ENCODE results near the gene SLC44A4. TPM values are rescaled to one million over a fixed set of nuclear protein-coding genes. Genes with fewer than 3 reads are reported as not detected.
"Not testable (repeated sequence)": the region's sequence is repeated elsewhere in the genome, so short reads cannot be mapped to it uniquely, and the experiment has no call there.

SLC44A4 gene
- total and polyA plus RNA-seq, 3 donors from 2014 or later: 0.87 to 6.3 (median 1.2) TPM

DNA sequence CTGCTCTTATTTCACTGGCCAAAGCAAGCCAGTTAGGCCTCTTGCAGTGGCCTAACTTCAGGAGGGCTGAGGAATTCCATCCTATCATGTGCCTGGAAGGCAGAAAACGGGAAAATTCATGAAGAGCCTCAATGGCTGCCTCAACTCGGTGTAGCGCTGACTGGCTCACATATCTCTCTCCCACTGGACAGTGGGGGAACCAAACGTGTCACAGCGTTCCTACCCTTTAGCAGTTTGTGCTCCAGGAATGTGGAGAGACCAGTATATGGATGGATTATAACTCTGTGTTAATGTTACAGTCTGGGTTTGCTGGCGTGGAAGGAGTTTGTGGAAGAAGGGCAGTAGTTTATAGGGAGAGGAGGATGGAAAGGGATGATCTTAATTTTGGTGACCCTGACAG lies 37.0 kb upstream of the SLC44A4 start:
- no peak for DNase-seq
- 77 to 78% methylated on average over 6 of the region's 6 CpGs for WGBS, 2 donors

DNA sequence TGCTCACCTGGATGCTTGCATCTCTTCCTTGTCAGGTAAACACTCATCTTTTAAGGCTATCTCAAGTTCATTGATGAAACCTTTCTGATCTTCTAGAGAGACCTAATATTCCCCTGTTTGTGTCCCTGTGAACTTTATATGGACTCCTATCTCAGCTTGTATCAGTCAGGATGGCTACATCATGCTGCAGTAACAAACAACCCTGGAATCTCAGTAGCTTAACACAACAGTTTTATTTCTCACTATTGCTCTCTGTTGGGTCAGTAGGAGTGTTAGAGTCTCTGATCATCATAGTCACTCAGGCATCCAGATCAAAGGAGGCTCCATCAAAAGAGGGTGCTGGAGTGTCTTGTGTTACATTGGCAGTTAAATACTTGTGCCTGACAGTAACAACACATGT lies 36.6 kb upstream of the SLC44A4 start:
- TF ChIP-seq POLR2A (IDR thresholded peaks at IDR 0.05): no peak
- TF ChIP-seq, protein P1, sequence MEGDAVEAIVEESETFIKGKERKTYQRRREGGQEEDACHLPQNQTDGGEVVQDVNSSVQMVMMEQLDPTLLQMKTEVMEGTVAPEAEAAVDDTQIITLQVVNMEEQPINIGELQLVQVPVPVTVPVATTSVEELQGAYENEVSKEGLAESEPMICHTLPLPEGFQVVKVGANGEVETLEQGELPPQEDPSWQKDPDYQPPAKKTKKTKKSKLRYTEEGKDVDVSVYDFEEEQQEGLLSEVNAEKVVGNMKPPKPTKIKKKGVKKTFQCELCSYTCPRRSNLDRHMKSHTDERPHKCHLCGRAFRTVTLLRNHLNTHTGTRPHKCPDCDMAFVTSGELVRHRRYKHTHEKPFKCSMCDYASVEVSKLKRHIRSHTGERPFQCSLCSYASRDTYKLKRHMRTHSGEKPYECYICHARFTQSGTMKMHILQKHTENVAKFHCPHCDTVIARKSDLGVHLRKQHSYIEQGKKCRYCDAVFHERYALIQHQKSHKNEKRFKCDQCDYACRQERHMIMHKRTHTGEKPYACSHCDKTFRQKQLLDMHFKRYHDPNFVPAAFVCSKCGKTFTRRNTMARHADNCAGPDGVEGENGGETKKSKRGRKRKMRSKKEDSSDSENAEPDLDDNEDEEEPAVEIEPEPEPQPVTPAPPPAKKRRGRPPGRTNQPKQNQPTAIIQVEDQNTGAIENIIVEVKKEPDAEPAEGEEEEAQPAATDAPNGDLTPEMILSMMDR (IDR thresholded peaks at IDR 0.05): no peak
- Histone ChIP-seq H3K4me3 (no peak overlapping the region), H3K4me1 (peaks cover 2% of the 10 kb centered on the region), H3K9me3 (no peaks in the 10 kb centered on the region), H3K36me3 (ENCODE audit: low read depth, missing control alignments) (no peaks in the 10 kb centered on the region), H3K27ac (no peak overlapping the region), H3K27me3 (no peaks in the 10 kb centered on the region)
- no peak for DNase-seq
- intact Hi-C loops (cut with DNase I; ENCODE audit: low total_unique reads): no loop called here

More for the DNA sequence above, 37.0 kb upstream of the SLC44A4 start:
- intact Hi-C loops (cut with DNase I; ENCODE audit: low total_unique reads): no loop called here
- TF ChIP-seq POLR2A (IDR thresholded peaks at IDR 0.05): no peak
- TF ChIP-seq, protein P1 (IDR thresholded peaks at IDR 0.05): no peak
- no peaks in the 10 kb centered on the region for H3K27me3 ChIP-seq
- no peaks in the 10 kb centered on the region for H3K36me3 ChIP-seq (ENCODE audit: low read depth, missing control alignments)
- no peak overlapping the region for H3K27ac ChIP-seq
- H3K4me3 ChIP-seq: no peak overlapping the region
- no peaks in the 10 kb centered on the region for H3K9me3 ChIP-seq
- H3K4me1 ChIP-seq: peaks cover 2% of the 10 kb centered on the region

DNA sequence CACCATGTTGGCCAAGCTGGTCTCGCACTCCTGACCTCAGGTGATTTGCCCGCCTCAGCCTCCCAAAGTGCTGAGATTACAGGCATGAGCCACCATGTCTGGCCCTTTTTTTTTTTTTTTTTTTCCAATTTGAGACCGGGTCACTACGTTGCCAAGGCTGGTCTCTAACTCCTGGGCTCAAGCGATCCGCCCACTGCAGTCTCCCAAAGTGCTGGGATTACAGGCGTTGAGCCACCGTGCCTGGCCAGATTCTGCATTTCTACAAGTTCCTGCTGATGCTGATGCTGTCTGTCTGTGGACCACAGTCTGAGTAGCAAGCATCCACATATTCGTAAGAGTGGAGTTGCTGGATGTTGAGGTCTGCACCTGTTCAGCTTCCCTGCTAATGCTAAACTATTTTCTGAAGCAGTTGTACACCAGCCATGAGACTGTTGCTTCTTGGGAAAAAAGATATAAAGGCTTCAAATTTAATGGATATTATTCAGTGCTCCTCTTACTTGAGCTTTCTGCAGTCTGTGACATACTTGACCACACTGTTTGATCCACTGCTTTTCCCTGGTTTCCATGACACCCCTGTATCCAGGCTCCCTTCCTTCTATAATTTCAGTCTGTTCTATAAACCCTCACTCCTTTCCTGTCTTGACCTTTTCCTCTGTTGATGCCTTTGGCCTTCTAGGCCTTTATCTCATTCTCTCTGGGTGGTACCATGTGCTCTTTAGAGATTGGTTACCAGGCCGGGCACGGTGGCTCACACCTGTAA lies 33.2 kb upstream of the SLC44A4 start:
- no peak for TF ChIP-seq POLR2A (IDR thresholded peaks at IDR 0.05)
- TF ChIP-seq, protein P1 (IDR thresholded peaks at IDR 0.05): no peak
- no peak overlapping the region for H3K27ac ChIP-seq
- WGBS, 2 donors: 81 to 85% methylated on average over 11 of the region's 11 CpGs
- H3K27me3 ChIP-seq: no peaks in the 10 kb centered on the region
- H3K9me3 ChIP-seq: no peaks in the 10 kb centered on the region
- no peaks in the 10 kb centered on the region for H3K4me1 ChIP-seq
- H3K36me3 ChIP-seq (ENCODE audit: low read depth, missing control alignments): no peaks in the 10 kb centered on the region
- H3K4me3 ChIP-seq: no peak overlapping the region
- intact Hi-C loops (cut with DNase I; ENCODE audit: low total_unique reads): no loop called here
- DNase-seq: no peak

DNA sequence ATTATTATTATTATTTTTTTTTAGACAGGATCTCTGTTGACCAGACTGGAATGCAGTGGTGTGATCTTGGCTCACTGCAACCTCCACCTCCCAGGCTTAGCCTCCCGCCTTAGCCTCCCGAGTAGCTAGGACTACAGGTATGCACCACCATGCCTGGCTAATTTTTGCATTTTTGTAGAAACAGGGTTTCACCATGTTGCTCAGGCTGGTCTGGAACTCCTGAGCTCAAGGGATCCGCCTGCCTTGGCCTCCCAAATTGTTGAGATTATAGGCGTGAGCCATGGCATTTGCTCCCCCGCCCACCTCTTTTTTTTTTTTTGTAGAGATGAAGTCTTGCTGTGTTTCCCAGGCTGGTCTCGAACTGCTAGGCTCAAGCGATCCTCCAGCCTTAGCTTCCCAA lies 30.5 kb upstream of the SLC44A4 start:
- 89 to 90% methylated on average over 7 of the region's 7 CpGs for WGBS, 2 donors
- DNase-seq; H3K36me3 ChIP-seq (ENCODE audit: low read depth, missing control alignments); H3K4me3 ChIP-seq; H3K4me1 ChIP-seq; intact Hi-C loops (cut with DNase I; ENCODE audit: low total_unique reads); H3K9me3 ChIP-seq; H3K27ac ChIP-seq; H3K27me3 ChIP-seq: not testable (repeated sequence)

DNA sequence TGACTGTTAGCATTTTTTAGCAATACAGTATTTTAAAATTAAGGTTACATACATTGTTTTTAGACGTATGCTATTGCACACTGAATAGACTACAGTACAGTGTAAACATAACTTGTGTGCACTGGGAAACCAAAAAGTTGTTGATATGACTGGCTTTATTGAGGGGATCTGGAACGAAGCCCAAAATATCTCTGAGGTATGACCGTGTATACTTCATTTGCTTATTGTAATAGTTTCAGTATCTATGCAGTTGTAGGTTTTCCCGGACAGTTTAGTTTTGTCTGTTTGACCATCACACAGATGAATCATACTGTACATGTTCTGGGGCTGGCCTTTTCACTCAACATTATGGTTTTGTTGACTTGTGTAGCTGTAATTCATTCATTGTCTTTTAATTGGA lies 30.0 kb upstream of the SLC44A4 start:
- no peaks in the 10 kb centered on the region for H3K27me3 ChIP-seq
- no peaks in the 10 kb centered on the region for H3K36me3 ChIP-seq (ENCODE audit: low read depth, missing control alignments)
- no peak for DNase-seq
- peaks cover 11% of the 10 kb centered on the region for H3K4me1 ChIP-seq
- TF ChIP-seq POLR2A (IDR thresholded peaks at IDR 0.05): no peak
- TF ChIP-seq, protein P1 (IDR thresholded peaks at IDR 0.05): no peak
- H3K27ac ChIP-seq: no peak overlapping the region
- no peaks in the 10 kb centered on the region for H3K9me3 ChIP-seq
- 69 to 72% methylated on average over 4 of the region's 4 CpGs for WGBS, 2 donors
- intact Hi-C loops (cut with DNase I; ENCODE audit: low total_unique reads): no loop called here
- no peak overlapping the region for H3K4me3 ChIP-seq

DNA sequence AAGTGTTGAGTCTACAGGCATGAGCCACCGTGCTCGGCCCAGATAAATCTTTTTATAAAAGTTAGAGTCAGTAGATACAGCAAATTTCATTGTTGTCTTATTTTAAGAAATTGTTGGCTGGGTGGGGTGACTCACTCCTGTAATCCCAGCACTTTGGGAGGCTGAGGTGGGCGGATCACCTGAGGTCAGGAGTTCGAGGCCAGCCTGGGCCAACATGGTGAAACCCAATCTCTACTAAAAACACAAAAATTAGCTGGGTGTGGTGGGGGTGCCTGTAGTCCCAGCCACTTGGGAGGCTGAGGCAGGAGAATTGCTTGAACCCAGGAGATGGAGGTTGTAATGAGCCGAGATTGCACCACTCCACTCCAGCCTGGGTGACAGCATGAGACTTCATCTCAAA lies 29.5 kb upstream of the SLC44A4 start:
- H3K27ac ChIP-seq; H3K9me3 ChIP-seq; H3K27me3 ChIP-seq; H3K4me3 ChIP-seq; intact Hi-C loops (cut with DNase I; ENCODE audit: low total_unique reads); H3K36me3 ChIP-seq (ENCODE audit: low read depth, missing control alignments); DNase-seq: not testable (repeated sequence)
- peaks cover 17% of the 10 kb centered on the region for H3K4me1 ChIP-seq
- 86 to 88% methylated on average over 5 of the region's 5 CpGs for WGBS, 2 donors
